HepG2 (cell line): ENCODE data around the gene EMILIN1. TPM values are rescaled to one million over a fixed set of nuclear protein-coding genes. Genes with fewer than 3 reads are reported as not detected.
A peak's percentile ranks its signal among the peaks of the same experiment; 100 is the strongest.

Experiments
- CBX5 ChIP-seq: sonication (generic); formaldehyde crosslinking; IDR thresholded peaks from 2 replicates; pipeline ENCODE4 v1.4.0; 2020; ENCODE audit warnings: missing genetic modification reagents, borderline replicate concordance
- HES4 ChIP-seq: sonication (generic); formaldehyde crosslinking; IDR thresholded peaks from 2 replicates; pipeline ENCODE4 v1.9.0; 2021; ENCODE audit warnings: mild to moderate bottlenecking, missing genetic modification reagents, borderline replicate concordance
- KDM5B ChIP-seq: sonication (generic); formaldehyde crosslinking; IDR thresholded peaks from 2 replicates; pipeline ENCODE4 v1.4.0; 2020; ENCODE audit warnings: missing genetic modification reagents, mild to moderate bottlenecking, borderline replicate concordance
- KLF11 ChIP-seq: IDR thresholded peaks from 2 replicates; pipeline ENCODE4 v1.6.1; 2016; ENCODE audit warnings: missing compliant biosample characterization
- LCORL ChIP-seq, 2 experiments: fragments of 450-650 bp in 1 of 2; sonication (generic) in 1 of 2; formaldehyde crosslinking in 1 of 2; IDR thresholded peaks; 2 replicates each; pipeline versions ENCODE4 v1.5.0 to v1.6.1; 2017 to 2020; ENCODE audit warnings: antibody characterized with exemption in 1 of 2, missing genetic modification reagents in 1 of 2
- MATR3 ChIP-seq: sonication (generic); formaldehyde crosslinking; IDR thresholded peaks from 2 replicates; pipeline ENCODE4 v1.4.0; 2020; ENCODE audit warnings: missing genetic modification reagents
- PBX3 ChIP-seq: sonication (generic); formaldehyde crosslinking; IDR thresholded peaks from 2 replicates; pipeline ENCODE4 v1.8.1; 2023; ENCODE audit warnings: missing genetic modification reagents, inconsistent platforms, borderline replicate concordance
- PCBP2 ChIP-seq: fragments of 200-400 bp; formaldehyde crosslinking; optimal IDR thresholded peaks from 2 replicates; pipeline ENCODE3; 2018; ENCODE audit warnings: low read length, low read depth; ENCODE audit not compliant: poor library complexity, severe bottlenecking
- RARA ChIP-seq: IDR thresholded peaks from 2 replicates; pipeline ENCODE4 v1.6.1; 2016; ENCODE audit warnings: missing genetic modification reagents, missing compliant biosample characterization
- RXRB ChIP-seq: IDR thresholded peaks from 2 replicates; pipeline ENCODE4 v1.6.1; 2016; ENCODE audit warnings: borderline replicate concordance, missing genetic modification reagents, missing compliant biosample characterization
- SETDB1 ChIP-seq: sonication (generic); formaldehyde crosslinking; IDR thresholded peaks from 2 replicates; pipeline ENCODE4 v1.5.1; 2020; ENCODE audit warnings: missing genetic modification reagents, mild to moderate bottlenecking, borderline replicate concordance
- SKI ChIP-seq: fragments of 450-650 bp; IDR thresholded peaks from one replicate; pipeline ENCODE4 v1.6.1; 2018; ENCODE audit warnings: mild to moderate bottlenecking; ENCODE audit not compliant: partially characterized antibody
- STAT5B ChIP-seq: sonication (generic); formaldehyde crosslinking; IDR thresholded peaks from 2 replicates; pipeline ENCODE4 v1.4.0; 2020; ENCODE audit warnings: missing genetic modification reagents
- ZFP36L2 ChIP-seq: sonication (generic); formaldehyde crosslinking; IDR thresholded peaks from 2 replicates; pipeline ENCODE4 v1.4.0; 2020; ENCODE audit warnings: missing genetic modification reagents
- ZMAT5 ChIP-seq: sonication (generic); formaldehyde crosslinking; IDR thresholded peaks from 2 replicates; pipeline ENCODE4 v1.5.0; 2020; ENCODE audit warnings: mild to moderate bottlenecking, low read depth, missing genetic modification reagents, borderline replicate concordance
- ZNF354B ChIP-seq: sonication (generic); formaldehyde crosslinking; IDR thresholded peaks from 2 replicates; pipeline ENCODE4 v1.8.0; 2022; ENCODE audit warnings: mild to moderate bottlenecking, missing genetic modification reagents
- ZNF530 ChIP-seq: sonication (generic); formaldehyde crosslinking; IDR thresholded peaks from 2 replicates; pipeline ENCODE4 v1.5.0; 2020; ENCODE audit warnings: low read depth, mild to moderate bottlenecking, missing genetic modification reagents
- ZNF577 ChIP-seq: sonication (generic); formaldehyde crosslinking; IDR thresholded peaks from 2 replicates; pipeline ENCODE4 v1.4.0; 2020; ENCODE audit warnings: mild to moderate bottlenecking, low read depth, missing genetic modification reagents, borderline replicate concordance
- ZNF598 ChIP-seq: sonication (generic); formaldehyde crosslinking; IDR thresholded peaks from 2 replicates; pipeline ENCODE4 v1.5.1; 2020; ENCODE audit warnings: mild to moderate bottlenecking, missing genetic modification reagents, borderline replicate concordance
- ZNF737 ChIP-seq: sonication (generic); formaldehyde crosslinking; IDR thresholded peaks from 2 replicates; pipeline ENCODE4 v1.5.0; 2020; ENCODE audit warnings: missing genetic modification reagents, mild to moderate bottlenecking, borderline replicate concordance
- ZNF761 ChIP-seq: sonication (generic); formaldehyde crosslinking; conservative IDR thresholded peaks from 2 replicates; pipeline ENCODE4 v1.4.0; 2020; ENCODE audit warnings: mild to moderate bottlenecking, missing genetic modification reagents
- polyA plus RNA-seq, 8 experiments: library from polyadenylated mRNA; depleted of rRNA in 3 of 8; stranded (reverse) in 7 of 8; unstranded in 1 of 8; fragments of >200 nt; fragmentation: Illumina TruSeq in 4 of 8; extraction: Trizol in 4 of 8; gene quantifications; 2 replicates each; pipeline versions ENCODE4 v1.2.1 to v1.2.3, GENCODE V29; 2011 to 2016; ENCODE audit warnings: low read depth in 4 of 8, missing spikeins in 1 of 8, mixed read lengths in 1 of 8; ENCODE audit not compliant: insufficient read depth in 1 of 8
- total RNA-seq, 5 experiments: library from RNA; depleted of rRNA; stranded (reverse); fragments of >200 nt; fragmentation: Illumina TruSeq; extraction: Trizol; gene quantifications; 2 replicates each; pipeline ENCODE4 v1.2.3, GENCODE V29; 2016; ENCODE audit warnings: low read depth in 1 of 5
- TF ChIP-seq, protein P1 (sequence below): sonication (generic); formaldehyde crosslinking; IDR thresholded peaks from 2 replicates; pipeline ENCODE4 v1.8.1; 2023; ENCODE audit warnings: mild to moderate bottlenecking, moderate library complexity, missing genetic modification reagents
- TF ChIP-seq, protein P2 (sequence below): IDR thresholded peaks from 2 replicates; pipeline ENCODE4 v1.4.0; 2020; ENCODE audit warnings: mild to moderate bottlenecking, missing genetic modification reagents

EMILIN1 gene
- total and polyA plus RNA-seq, 2 of the 13 experiments (the other 11 are each of a cell fraction or from before 2014, with no cell fraction given), result 8.1 to 9.7 TPM

DNA sequence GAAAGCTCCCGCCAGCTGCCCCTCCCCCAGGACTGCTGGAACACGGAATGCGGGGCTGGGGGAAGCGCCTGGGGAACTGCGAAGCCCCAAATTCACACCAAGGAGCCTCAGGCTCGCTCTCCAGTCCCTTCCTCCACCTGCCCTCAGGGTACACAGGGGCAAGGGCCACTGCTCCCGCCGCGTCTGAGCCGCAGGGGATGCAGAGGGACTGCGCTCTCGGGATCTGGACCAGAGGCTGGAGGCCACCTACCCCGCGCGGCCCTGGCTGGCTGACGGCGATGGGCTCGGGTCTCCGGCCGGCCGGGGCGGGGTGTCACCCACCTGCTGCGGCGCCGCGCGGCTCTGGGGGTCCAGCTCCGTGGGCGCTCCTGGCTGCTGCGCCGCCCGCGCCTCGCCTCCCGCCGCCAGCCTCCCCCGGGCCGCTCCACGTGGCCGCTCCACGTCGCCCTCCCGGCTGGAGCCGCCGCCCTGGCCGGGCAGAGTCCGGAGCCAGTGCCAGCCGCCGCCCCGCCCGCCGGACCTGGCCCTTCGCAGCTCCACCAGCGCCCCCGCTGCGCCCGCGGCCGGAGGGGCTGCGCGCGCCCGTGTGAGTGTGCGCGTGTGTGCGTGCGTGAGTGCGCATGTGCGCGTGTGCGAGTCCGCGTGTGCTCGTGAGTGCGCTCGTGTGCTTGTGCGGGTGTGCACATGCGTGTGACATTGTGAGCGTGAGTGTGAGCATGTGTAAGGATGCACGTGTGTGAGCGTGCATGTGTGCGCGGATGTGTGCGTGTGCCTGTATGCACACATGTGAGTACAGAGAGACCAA, 40.3 kb downstream of the EMILIN1 start, which contains the start of gene CGREF1 (continued):
- TF ChIP-seq PCBP2, result no peak
- TF ChIP-seq, protein P1, sequence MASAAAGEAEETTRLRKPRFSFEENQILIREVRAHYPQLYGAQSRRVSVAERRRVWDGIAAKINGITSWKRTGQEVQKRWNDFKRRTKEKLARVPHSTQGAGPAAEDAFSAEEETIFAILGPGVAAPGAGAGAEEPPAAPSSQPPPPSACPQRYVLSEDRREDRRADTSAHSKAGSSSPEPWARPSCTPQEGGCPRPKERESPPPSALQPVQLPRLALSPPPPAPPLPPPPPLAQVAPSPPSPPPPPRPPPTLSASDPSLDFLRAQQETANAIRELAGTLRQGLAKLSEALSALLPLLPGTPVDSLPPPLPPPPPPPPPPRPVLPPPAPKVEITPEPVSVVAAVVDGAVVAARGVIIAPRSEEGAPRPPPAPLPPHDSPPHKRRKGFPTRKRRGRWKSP (CRISPR knock-in tag), result no peak
- TF ChIP-seq SETDB1 (CRISPR knock-in tag), result no peak
- no peak for TF ChIP-seq PBX3 (CRISPR knock-in tag)
- TF ChIP-seq RARA (CRISPR knock-in tag), result no peak
- TF ChIP-seq CBX5 (CRISPR knock-in tag), result no peak
- TF ChIP-seq ZFP36L2 (CRISPR knock-in tag), result no peak
- TF ChIP-seq RXRB, result no peak
- no peak for TF ChIP-seq ZMAT5 (CRISPR knock-in tag)
- no peak for TF ChIP-seq ZNF577 (CRISPR knock-in tag)
- no peak for TF ChIP-seq ZNF737 (CRISPR knock-in tag)
- TF ChIP-seq ZNF354B (CRISPR knock-in tag), result no peak
- peak; percentile 51; the same call in 1 of the 2 replicates for TF ChIP-seq ZNF761 (CRISPR knock-in tag)
- peak; percentile 66 for TF ChIP-seq KDM5B (CRISPR knock-in tag)
- TF ChIP-seq, protein P2, sequence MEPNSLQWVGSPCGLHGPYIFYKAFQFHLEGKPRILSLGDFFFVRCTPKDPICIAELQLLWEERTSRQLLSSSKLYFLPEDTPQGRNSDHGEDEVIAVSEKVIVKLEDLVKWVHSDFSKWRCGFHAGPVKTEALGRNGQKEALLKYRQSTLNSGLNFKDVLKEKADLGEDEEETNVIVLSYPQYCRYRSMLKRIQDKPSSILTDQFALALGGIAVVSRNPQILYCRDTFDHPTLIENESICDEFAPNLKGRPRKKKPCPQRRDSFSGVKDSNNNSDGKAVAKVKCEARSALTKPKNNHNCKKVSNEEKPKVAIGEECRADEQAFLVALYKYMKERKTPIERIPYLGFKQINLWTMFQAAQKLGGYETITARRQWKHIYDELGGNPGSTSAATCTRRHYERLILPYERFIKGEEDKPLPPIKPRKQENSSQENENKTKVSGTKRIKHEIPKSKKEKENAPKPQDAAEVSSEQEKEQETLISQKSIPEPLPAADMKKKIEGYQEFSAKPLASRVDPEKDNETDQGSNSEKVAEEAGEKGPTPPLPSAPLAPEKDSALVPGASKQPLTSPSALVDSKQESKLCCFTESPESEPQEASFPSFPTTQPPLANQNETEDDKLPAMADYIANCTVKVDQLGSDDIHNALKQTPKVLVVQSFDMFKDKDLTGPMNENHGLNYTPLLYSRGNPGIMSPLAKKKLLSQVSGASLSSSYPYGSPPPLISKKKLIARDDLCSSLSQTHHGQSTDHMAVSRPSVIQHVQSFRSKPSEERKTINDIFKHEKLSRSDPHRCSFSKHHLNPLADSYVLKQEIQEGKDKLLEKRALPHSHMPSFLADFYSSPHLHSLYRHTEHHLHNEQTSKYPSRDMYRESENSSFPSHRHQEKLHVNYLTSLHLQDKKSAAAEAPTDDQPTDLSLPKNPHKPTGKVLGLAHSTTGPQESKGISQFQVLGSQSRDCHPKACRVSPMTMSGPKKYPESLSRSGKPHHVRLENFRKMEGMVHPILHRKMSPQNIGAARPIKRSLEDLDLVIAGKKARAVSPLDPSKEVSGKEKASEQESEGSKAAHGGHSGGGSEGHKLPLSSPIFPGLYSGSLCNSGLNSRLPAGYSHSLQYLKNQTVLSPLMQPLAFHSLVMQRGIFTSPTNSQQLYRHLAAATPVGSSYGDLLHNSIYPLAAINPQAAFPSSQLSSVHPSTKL (CRISPR knock-in tag), result no peak
- no peak for TF ChIP-seq SKI
- no peak for TF ChIP-seq MATR3
- peak; percentile 39; the same call in 1 of the 2 replicates for TF ChIP-seq HES4
- no peak for TF ChIP-seq STAT5B (CRISPR knock-in tag)
- TF ChIP-seq ZNF530 (CRISPR knock-in tag), result no peak
- no peak for TF ChIP-seq LCORL (IDR thresholded peaks at IDR 0.05)
- TF ChIP-seq LCORL (CRISPR knock-in tag; IDR thresholded peaks at IDR 0.05), result peak; percentile 69; the same call in 1 of the 2 replicates
- no peak for TF ChIP-seq KLF11
- no peak for TF ChIP-seq ZNF598 (CRISPR knock-in tag)
